Ascending aorta (tissue), 2 donors: ENCODE measurements around the gene ITIH1. TPM values are rescaled to one million over a fixed set of nuclear protein-coding genes. Genes with fewer than 3 reads are reported as not detected.
A peak's percentile ranks its signal among the peaks of the same experiment; 100 is the strongest.

Experiments used
- DNase-seq, 2 donors: peaks; one replicate each; pipeline ENCODE4 v3.0.0-alpha.2; 2019; ENCODE audit warnings: low spot score in 2 of 2
- H3K27ac ChIP-seq, 2 donors: fragments of 200-600 bp; sonication (generic); one replicate each; pipeline ENCODE4 v1.5.1; 2016 to 2017; ENCODE audit warnings: mild to moderate bottlenecking in 1 of 2
- H3K27me3 ChIP-seq: fragments of 200-600 bp; sonication (generic); one replicate; pipeline ENCODE4 v1.5.1; 2017
- H3K36me3 ChIP-seq, 2 donors: fragments of 200-600 bp; sonication (generic); one replicate each; pipeline ENCODE4 v1.5.1; 2016
- H3K4me1 ChIP-seq, 2 donors: fragments of 200-600 bp; sonication (generic); one replicate each; pipeline ENCODE4 v1.5.1; 2016 to 2017; ENCODE audit warnings: mild to moderate bottlenecking in 1 of 2
- H3K4me3 ChIP-seq, 2 donors: fragments of 200-600 bp; sonication (generic); one replicate each; pipeline ENCODE4 v1.5.1; 2016 to 2017; ENCODE audit warnings: mild to moderate bottlenecking in 1 of 2
- H3K9me3 ChIP-seq, 2 donors: fragments of 200-600 bp; sonication (generic); one replicate each; pipeline ENCODE4 v1.5.1; 2016
- intact Hi-C: fragments of 100-400 bp; cut with DNase I; formaldehyde crosslinking; loops from one replicate; pipeline ENCODE4 v1.15.1; 2023
- total RNA-seq: library from RNA; depleted of rRNA; stranded (reverse); fragments of >200 nt; gene quantifications from one replicate; pipeline ENCODE4 v1.1.0, GENCODE V29; 2016
- TF ChIP-seq, protein P1 (sequence below), 3 experiments: fragments of 200-600 bp in 2 of 3; fragments of 450-650 bp in 1 of 3; sonication (generic) in 2 of 3; IDR thresholded peaks; one replicate each; pipeline ENCODE4 v1.5.1; 2016 to 2019; ENCODE audit warnings: antibody characterized with exemption in 3 of 3, mild to moderate bottlenecking in 1 of 3, moderate library complexity in 1 of 3

Gene ITIH1
- total RNA-seq, 1 donor from 2014 or later: 2.0 TPM

- DNase-seq: no peak
- Histone ChIP-seq H3K27ac (no peak overlapping the region), H3K27me3 (no peaks in the 10 kb centered on the region), H3K4me1 (peaks cover 13 to 35% of the 10 kb centered on the region in 2 donors), H3K36me3 (peaks cover 32 to 38% of the 10 kb centered on the region in 2 donors), H3K9me3 (no peaks in the 10 kb centered on the region), H3K4me3 (no peak overlapping the region)
- TF ChIP-seq, protein P1, sequence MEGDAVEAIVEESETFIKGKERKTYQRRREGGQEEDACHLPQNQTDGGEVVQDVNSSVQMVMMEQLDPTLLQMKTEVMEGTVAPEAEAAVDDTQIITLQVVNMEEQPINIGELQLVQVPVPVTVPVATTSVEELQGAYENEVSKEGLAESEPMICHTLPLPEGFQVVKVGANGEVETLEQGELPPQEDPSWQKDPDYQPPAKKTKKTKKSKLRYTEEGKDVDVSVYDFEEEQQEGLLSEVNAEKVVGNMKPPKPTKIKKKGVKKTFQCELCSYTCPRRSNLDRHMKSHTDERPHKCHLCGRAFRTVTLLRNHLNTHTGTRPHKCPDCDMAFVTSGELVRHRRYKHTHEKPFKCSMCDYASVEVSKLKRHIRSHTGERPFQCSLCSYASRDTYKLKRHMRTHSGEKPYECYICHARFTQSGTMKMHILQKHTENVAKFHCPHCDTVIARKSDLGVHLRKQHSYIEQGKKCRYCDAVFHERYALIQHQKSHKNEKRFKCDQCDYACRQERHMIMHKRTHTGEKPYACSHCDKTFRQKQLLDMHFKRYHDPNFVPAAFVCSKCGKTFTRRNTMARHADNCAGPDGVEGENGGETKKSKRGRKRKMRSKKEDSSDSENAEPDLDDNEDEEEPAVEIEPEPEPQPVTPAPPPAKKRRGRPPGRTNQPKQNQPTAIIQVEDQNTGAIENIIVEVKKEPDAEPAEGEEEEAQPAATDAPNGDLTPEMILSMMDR (IDR thresholded peaks at IDR 0.05): no peak
- intact Hi-C loops: no loop called here
Observed at GRCh38 chr3:52839892-52840545, 62.6 kb downstream of the ITIH1 start.

GRCh38 chr3:52841211-52841980, 64.0 kb downstream of the ITIH1 start:
- Histone ChIP-seq H3K4me1 (peaks cover 11 to 31% of the 10 kb centered on the region in 2 donors), H3K27me3 (no peaks in the 10 kb centered on the region), H3K9me3 (no peaks in the 10 kb centered on the region), H3K4me3 (no peak overlapping the region), H3K27ac (peak overlapping the region in 1 of 2 donors; percentile 15), H3K36me3 (peaks cover 30 to 35% of the 10 kb centered on the region in 2 donors)
- TF ChIP-seq, protein P1 (IDR thresholded peaks at IDR 0.05): no peak
- no peak for DNase-seq
- intact Hi-C loops: no loop called here

Other genes with a start within 250 kb of the ITIH1 start
- gene NT5DC2, start 243.7 kb upstream of the ITIH1 start, total RNA-seq: 95.5 TPM
- gene UQCC5, start 241.0 kb upstream of the ITIH1 start, total RNA-seq: not detected
- 36.7 TPM for gene PBRM1, start 91.7 kb upstream of the ITIH1 start, total RNA-seq
- gene GNL3, start 91.6 kb upstream of the ITIH1 start, total RNA-seq: 50.4 TPM
- gene GLT8D1, start 71.8 kb upstream of the ITIH1 start, total RNA-seq: 38.3 TPM
- 170 TPM for gene SPCS1, start 71.5 kb upstream of the ITIH1 start, total RNA-seq
- gene NEK4, start 6.7 kb upstream of the ITIH1 start, total RNA-seq: 11.4 TPM
- gene ITIH3, start 17.2 kb downstream of the ITIH1 start, total RNA-seq: 38.3 TPM
- gene ITIH4, start 53.1 kb downstream of the ITIH1 start, total RNA-seq: 9.8 TPM
- gene MUSTN1, start 57.4 kb downstream of the ITIH1 start, total RNA-seq: 132 TPM
- 18.9 TPM for gene STIMATE, start 119.9 kb downstream of the ITIH1 start, total RNA-seq